Daoy (cell line): ENCODE data around the gene MRPS23. TPM values are rescaled to one million over a fixed set of nuclear protein-coding genes. Genes with fewer than 3 reads are reported as not detected.

Source experiments
- DNase-seq: peaks from one replicate; pipeline ENCODE4 v3.0.0-alpha.2; 2015; ENCODE audit warnings: low read depth
- total RNA-seq: library from RNA; depleted of rRNA; stranded (reverse); fragments of >200 nt; shearing (Covaris generic); gene quantifications from 2 replicates; pipeline ENCODE4 v1.2.3, GENCODE V29; 2014

The MRPS23 gene
- total RNA-seq, 1 experiment from 2014 or later: 51.2 TPM

GRCh38 chr17:57838857-57839570 lies 10.8 kb downstream of the MRPS23 start:
- DNase-seq: no peak

GRCh38 chr17:57838453-57838852 lies 11.4 kb downstream of the MRPS23 start:
- DNase-seq: no peak

- DNase-seq: no peak
Measured at GRCh38 chr17:57835333-57835900, 14.4 kb downstream of the MRPS23 start.

GRCh38 chr17:57834146-57834741 lies 15.6 kb downstream of the MRPS23 start:
- DNase-seq: peak; percentile 66

GRCh38 chr17:57833179-57833939 lies 16.5 kb downstream of the MRPS23 start:
- DNase-seq: peak; percentile 57

GRCh38 chr17:57832314-57833178 lies 17.3 kb downstream of the MRPS23 start:
- DNase-seq: no peak

GRCh38 chr17:57830880-57831279 lies 19.0 kb downstream of the MRPS23 start:
- no peak for DNase-seq

GRCh38 chr17:57823469-57824401 lies 26.1 kb downstream of the MRPS23 start:
- no peak for DNase-seq

GRCh38 chr17:57819867-57820266 lies 30.0 kb downstream of the MRPS23 start:
- DNase-seq: no peak

GRCh38 chr17:57819285-57819684 lies 30.6 kb downstream of the MRPS23 start:
- no peak for DNase-seq

GRCh38 chr17:57818066-57818465 lies 31.8 kb downstream of the MRPS23 start:
- DNase-seq: no peak

- DNase-seq: no peak
Measured at GRCh38 chr17:57817299-57817698, 32.5 kb downstream of the MRPS23 start.

GRCh38 chr17:57814421-57814820 lies 35.4 kb downstream of the MRPS23 start:
- DNase-seq: no peak

- DNase-seq: peak; percentile 10
Measured at GRCh38 chr17:57811638-57812280, 38.1 kb downstream of the MRPS23 start.

- peak; percentile 77 for DNase-seq
Measured at GRCh38 chr17:57810721-57811637, 38.9 kb downstream of the MRPS23 start.

- DNase-seq: no peak
Measured at GRCh38 chr17:57809879-57810278, 40.0 kb downstream of the MRPS23 start.

- DNase-seq: no peak
Measured at GRCh38 chr17:57808882-57809281, 41.0 kb downstream of the MRPS23 start.

GRCh38 chr17:57806167-57806830 lies 43.5 kb downstream of the MRPS23 start:
- DNase-seq: no peak
